HL-60 (cell line): ENCODE measurements around the gene B4GALT2.

Experiments
- CTCF ChIP-seq: IDR thresholded peaks from one replicate; pipeline ENCODE4 v1.5.1; 2011; ENCODE audit warnings: low read length, control low read depth, inconsistent platforms; ENCODE audit not compliant: insufficient read depth
- GABPA ChIP-seq: IDR thresholded peaks from 2 replicates; pipeline ENCODE4 v1.6.1; 2012; ENCODE audit warnings: low read depth
- SPI1 ChIP-seq: IDR thresholded peaks from 2 replicates; pipeline ENCODE4 v1.6.1; 2012; ENCODE audit warnings: low read depth, mild to moderate bottlenecking, borderline replicate concordance

- TF ChIP-seq CTCF: no peak
- TF ChIP-seq SPI1: no peak
- no peak for TF ChIP-seq GABPA
Observed at GRCh38 chr1:44020464-44020863, 41.5 kb downstream of the B4GALT2 start.
